ENCODE measurements around the gene DIAPH3. TPM values are rescaled to one million over a fixed set of nuclear protein-coding genes. Genes with fewer than 3 reads are reported as not detected.

The DIAPH3 gene
- total RNA-seq, 6 experiments from 2014 or later: 18.4 to 38.5 (median 37.5) TPM

DNA sequence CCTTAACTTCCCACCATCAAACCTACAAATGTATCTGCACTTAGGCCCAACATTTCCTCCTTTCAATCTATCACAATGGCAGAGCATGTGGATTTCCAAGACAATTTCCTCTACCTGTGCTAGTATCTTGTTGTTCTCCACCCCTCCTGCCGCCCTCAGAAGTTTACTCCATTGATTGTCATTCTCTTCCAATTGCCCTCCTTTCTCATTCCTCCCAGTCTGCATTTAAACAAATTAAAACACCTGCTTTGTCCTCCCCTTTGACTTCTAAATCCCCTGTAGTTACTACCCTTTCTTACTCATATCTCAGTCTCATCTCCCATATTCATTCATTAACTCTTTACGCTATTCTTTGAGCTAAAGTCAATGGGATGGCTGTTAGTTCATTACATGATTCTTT lies 370.6 kb downstream of the DIAPH3 start:
- Mint-ChIP-seq H3K36me3 (ENCODE audit: low read depth) (no peaks in the 10 kb centered on the region), H3K27ac (no peak overlapping the region), H3K4me1 (ENCODE audit: low read depth) (peaks cover 8% of the 10 kb centered on the region), H3K27me3 (ENCODE audit: insufficient read depth) (no peaks in the 10 kb centered on the region), H3K4me3 (no peak overlapping the region), H3K9me3 (no peaks in the 10 kb centered on the region)
- TF ChIP-seq, protein P1, sequence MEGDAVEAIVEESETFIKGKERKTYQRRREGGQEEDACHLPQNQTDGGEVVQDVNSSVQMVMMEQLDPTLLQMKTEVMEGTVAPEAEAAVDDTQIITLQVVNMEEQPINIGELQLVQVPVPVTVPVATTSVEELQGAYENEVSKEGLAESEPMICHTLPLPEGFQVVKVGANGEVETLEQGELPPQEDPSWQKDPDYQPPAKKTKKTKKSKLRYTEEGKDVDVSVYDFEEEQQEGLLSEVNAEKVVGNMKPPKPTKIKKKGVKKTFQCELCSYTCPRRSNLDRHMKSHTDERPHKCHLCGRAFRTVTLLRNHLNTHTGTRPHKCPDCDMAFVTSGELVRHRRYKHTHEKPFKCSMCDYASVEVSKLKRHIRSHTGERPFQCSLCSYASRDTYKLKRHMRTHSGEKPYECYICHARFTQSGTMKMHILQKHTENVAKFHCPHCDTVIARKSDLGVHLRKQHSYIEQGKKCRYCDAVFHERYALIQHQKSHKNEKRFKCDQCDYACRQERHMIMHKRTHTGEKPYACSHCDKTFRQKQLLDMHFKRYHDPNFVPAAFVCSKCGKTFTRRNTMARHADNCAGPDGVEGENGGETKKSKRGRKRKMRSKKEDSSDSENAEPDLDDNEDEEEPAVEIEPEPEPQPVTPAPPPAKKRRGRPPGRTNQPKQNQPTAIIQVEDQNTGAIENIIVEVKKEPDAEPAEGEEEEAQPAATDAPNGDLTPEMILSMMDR (IDR thresholded peaks at IDR 0.05): no peak
- no peak for DNase-seq

DNA sequence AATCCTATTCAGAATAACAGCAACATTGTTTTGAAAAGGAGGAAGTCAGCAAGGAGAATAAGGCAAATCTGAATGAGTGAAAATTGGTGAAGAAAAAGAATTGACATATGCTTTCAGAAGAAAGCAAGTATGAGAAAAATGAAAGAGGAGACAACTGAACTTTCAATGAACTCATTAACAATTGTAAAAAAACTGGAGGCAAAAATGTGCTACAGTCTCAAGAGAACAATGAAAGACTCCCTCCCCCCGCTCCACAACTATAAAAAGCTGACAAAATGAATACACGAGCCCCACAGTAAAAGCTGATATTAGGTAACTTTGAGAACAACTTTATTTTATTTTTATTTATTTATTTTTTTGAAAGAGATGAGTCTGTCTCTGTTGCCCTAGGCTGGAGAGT lies 373.1 kb downstream of the DIAPH3 start:
- H3K27ac Mint-ChIP-seq: no peak overlapping the region
- TF ChIP-seq, protein P1 (IDR thresholded peaks at IDR 0.05): no peak
- H3K9me3 Mint-ChIP-seq: no peaks in the 10 kb centered on the region

DNA sequence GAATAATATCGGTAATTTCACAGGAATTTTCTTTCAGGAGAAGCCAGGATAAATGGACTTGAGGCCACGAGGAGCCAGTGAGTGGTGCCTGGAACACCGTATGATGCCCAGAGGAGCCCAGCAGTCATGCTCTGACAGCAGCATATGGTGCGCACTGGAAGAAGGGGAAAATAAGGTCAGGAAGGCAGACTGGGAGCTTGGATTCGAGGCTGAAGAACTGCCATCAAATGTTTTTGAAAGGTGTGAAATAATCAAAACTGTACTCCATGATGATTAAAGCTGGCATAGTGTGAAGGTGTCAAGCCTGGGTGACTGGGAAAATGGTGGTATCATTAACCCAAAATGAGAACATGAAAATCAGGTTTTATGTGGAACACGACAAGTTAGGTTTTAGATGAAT lies 374.2 kb downstream of the DIAPH3 start:
- no peak for DNase-seq
- Mint-ChIP-seq H3K9me3 (no peaks in the 10 kb centered on the region), H3K4me3 (no peak overlapping the region), H3K27me3 (ENCODE audit: insufficient read depth) (no peaks in the 10 kb centered on the region), H3K4me1 (ENCODE audit: low read depth) (peaks cover 8% of the 10 kb centered on the region), H3K36me3 (ENCODE audit: low read depth) (no peaks in the 10 kb centered on the region), H3K27ac (no peak overlapping the region)
- TF ChIP-seq, protein P1 (IDR thresholded peaks at IDR 0.05): no peak

More for the DNA sequence above, 373.1 kb downstream of the DIAPH3 start:
- Mint-ChIP-seq H3K27me3 (ENCODE audit: insufficient read depth) (no peaks in the 10 kb centered on the region), H3K4me3 (no peak overlapping the region), H3K4me1 (ENCODE audit: low read depth) (peaks cover 8% of the 10 kb centered on the region), H3K36me3 (ENCODE audit: low read depth) (no peaks in the 10 kb centered on the region)
- DNase-seq: no peak

DNA sequence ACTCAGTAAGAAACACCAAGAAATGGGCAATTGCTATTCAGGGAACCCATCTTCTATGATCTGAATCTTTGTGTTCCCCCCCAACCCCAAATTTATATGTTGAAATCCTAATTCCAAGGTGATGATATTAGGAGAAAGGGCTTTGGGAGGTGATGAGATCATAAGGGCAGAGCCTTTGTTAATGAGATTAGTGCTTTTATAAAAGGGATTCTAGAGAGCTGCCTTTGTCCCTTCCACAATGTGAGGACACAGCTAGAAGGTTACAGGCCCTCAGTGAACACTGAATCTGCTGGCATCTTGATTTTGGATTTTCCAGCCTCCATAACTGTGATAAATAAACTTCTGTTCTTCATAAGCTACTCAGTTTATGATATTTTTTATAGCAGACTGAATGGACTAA lies 376.0 kb downstream of the DIAPH3 start:
- TF ChIP-seq, protein P1 (IDR thresholded peaks at IDR 0.05): no peak
- Mint-ChIP-seq H3K36me3 (ENCODE audit: low read depth) (no peaks in the 10 kb centered on the region), H3K4me1 (ENCODE audit: low read depth) (peaks cover 8% of the 10 kb centered on the region), H3K4me3 (no peak overlapping the region), H3K9me3 (no peaks in the 10 kb centered on the region), H3K27me3 (ENCODE audit: insufficient read depth) (no peaks in the 10 kb centered on the region), H3K27ac (no peak overlapping the region)
- no peak for DNase-seq

DNA sequence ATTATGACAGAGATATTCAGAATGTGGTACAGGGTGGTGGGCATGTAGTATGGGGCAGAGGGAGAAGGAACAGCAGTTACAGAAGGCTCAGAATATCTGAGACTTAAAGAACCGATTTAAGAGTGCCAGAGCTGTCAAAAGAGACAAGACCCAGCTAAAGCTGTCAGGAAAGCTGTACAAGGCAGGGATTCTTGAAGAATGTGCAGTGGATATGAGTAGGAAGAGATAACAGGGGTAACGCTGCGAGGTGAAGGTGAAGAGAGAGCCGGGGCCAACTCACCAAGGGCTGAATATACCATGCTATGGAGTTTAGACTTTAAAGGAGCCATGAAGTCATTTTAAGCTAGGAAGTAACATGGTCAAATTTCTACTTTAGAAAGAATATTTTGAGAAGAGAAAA lies 381.0 kb downstream of the DIAPH3 start:
- no peaks in the 10 kb centered on the region for H3K9me3 Mint-ChIP-seq
- peaks cover 9% of the 10 kb centered on the region; the same call in 1 of the 2 replicates for H3K36me3 Mint-ChIP-seq (ENCODE audit: low read depth)
- H3K4me3 Mint-ChIP-seq: no peak overlapping the region
- TF ChIP-seq, protein P1 (IDR thresholded peaks at IDR 0.05): no peak
- no peak overlapping the region for H3K27ac Mint-ChIP-seq
- DNase-seq: no peak
- peaks cover 38% of the 10 kb centered on the region for H3K4me1 Mint-ChIP-seq (ENCODE audit: low read depth)
- H3K27me3 Mint-ChIP-seq (ENCODE audit: insufficient read depth): no peaks in the 10 kb centered on the region

DNA sequence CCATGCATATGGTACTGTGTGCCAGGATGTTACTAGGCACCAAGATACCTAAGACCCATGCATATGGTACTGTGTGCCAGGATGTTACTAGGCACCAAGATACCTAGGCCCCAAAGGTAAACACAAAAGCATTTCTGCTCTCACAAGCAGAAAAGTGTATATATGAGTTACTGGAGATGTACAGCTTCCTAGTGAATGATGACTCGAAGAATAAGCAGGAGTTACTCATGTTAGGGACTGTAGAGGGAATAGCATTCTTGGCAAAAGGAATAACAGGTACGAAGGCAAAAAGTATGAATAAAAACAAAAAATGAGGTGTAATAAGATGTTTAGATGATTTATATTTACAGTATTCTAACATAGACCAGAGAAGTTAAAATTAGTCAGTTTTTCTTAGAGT lies 383.7 kb downstream of the DIAPH3 start:
- Mint-ChIP-seq H3K4me3 (no peak overlapping the region), H3K27me3 (ENCODE audit: insufficient read depth) (no peaks in the 10 kb centered on the region), H3K36me3 (ENCODE audit: low read depth) (peaks cover 12% of the 10 kb centered on the region), H3K27ac (peak overlapping the region; percentile 62), H3K9me3 (no peaks in the 10 kb centered on the region; the same call in 1 of the 2 replicates), H3K4me1 (ENCODE audit: low read depth) (peaks cover 62% of the 10 kb centered on the region)
- TF ChIP-seq, protein P1 (IDR thresholded peaks at IDR 0.05): no peak
- DNase-seq: peak; percentile 28

Measured in HFFc6 (cell line).